PC-3 (cell line): ENCODE measurements around the gene PXK. TPM values are rescaled to one million over a fixed set of nuclear protein-coding genes. Genes with fewer than 3 reads are reported as not detected.
A peak's percentile ranks its signal among the peaks of the same experiment; 100 is the strongest.

Source experiments
- ATAC-seq: fragments of 200-7000 bp; cut with Tn5 transposase; 2 replicates; pipeline ENCODE4 v1.9.1; 2020; ENCODE audit warnings: mild to moderate bottlenecking, moderate library complexity
- BruUV-seq: library from RNA; stranded (reverse); fragments of 400-500 nt; replicated peaks from 2 replicates; lab custom pipeline; 2021; lab: Mats Ljungman, UMichigan
- CTCF ChIA-PET: fragments of 300-600 bp; sonication (Branson Sonifier 250); formaldehyde crosslinking; loops from one replicate; lab custom pipeline; 2022; ENCODE audit warnings: antibody characterized with exemption; lab: Charles Lee
- POLR2A ChIA-PET: fragments of 300-600 bp; sonication (Branson Sonifier 250); formaldehyde crosslinking; loops from one replicate; lab custom pipeline; 2022; ENCODE audit warnings: antibody characterized with exemption; ENCODE audit not compliant: unreplicated experiment; lab: Charles Lee
- DNase-seq: peaks from one replicate; pipeline ENCODE4 v3.0.0-alpha.2; 2015
- H2AFZ ChIP-seq: fragments of 300-600 bp; sonication (generic); 2 replicates; pipeline ENCODE4 v1.6.0; 2016; ENCODE audit warnings: antibody characterized with exemption, low read length
- H3F3A ChIP-seq: fragments of 300-600 bp; sonication (generic); one replicate; pipeline ENCODE4 v1.6.0; 2017; ENCODE audit warnings: antibody characterized with exemption, low read length, control low read depth, mild to moderate bottlenecking; ENCODE audit not compliant: unreplicated experiment
- H3K27ac ChIP-seq: fragments of 300-600 bp; sonication (generic); 2 replicates; pipeline ENCODE4 v1.5.1; 2016; ENCODE audit warnings: mild to moderate bottlenecking, low read length
- H3K27me3 ChIP-seq: fragments of 300-600 bp; sonication (generic); 2 replicates; pipeline ENCODE4 v1.6.1; 2016; ENCODE audit warnings: low read length, mixed read lengths
- H3K36me3 ChIP-seq: fragments of 300-600 bp; sonication (generic); 2 replicates; pipeline ENCODE4 v1.6.1; 2016; ENCODE audit warnings: low read depth, mixed run types, low read length, mixed read lengths
- H3K4me1 ChIP-seq: fragments of 300-600 bp; sonication (generic); 2 replicates; pipeline ENCODE4 v1.5.1; 2016; ENCODE audit warnings: low read length; ENCODE audit not compliant: insufficient read depth
- H3K4me2 ChIP-seq: fragments of 300-600 bp; sonication (generic); 2 replicates; pipeline ENCODE4 v1.6.0; 2016; ENCODE audit warnings: low read length
- H3K4me3 ChIP-seq: fragments of 300-600 bp; sonication (generic); 2 replicates; pipeline ENCODE4 v1.5.1; 2016; ENCODE audit warnings: mild to moderate bottlenecking, low read length, mixed read lengths
- H3K79me2 ChIP-seq: fragments of 300-600 bp; sonication (generic); 2 replicates; pipeline ENCODE4 v1.6.1; 2017; ENCODE audit warnings: low read length, mixed read lengths
- H3K9ac ChIP-seq: fragments of 300-600 bp; sonication (generic); 2 replicates; pipeline ENCODE4 v1.6.0; 2016; ENCODE audit warnings: mild to moderate bottlenecking, low read length
- H3K9me2 ChIP-seq: fragments of 300-600 bp; sonication (generic); replicated peaks from 2 replicates; pipeline ENCODE4 v1.6.1; 2016; ENCODE audit warnings: mixed run types, low read length, mixed read lengths
- H3K9me3 ChIP-seq: fragments of 300-600 bp; sonication (generic); 2 replicates; pipeline ENCODE4 v1.6.1; 2016; ENCODE audit warnings: low read length, mixed read lengths
- H4K20me1 ChIP-seq: fragments of 300-600 bp; sonication (generic); 2 replicates; pipeline ENCODE4 v1.6.1; 2016; ENCODE audit warnings: low read length, mixed read lengths
- EZH2 ChIP-seq: fragments of 300-600 bp; sonication (generic); IDR thresholded peaks from one replicate; pipeline ENCODE4 v1.6.1; 2017; ENCODE audit warnings: antibody characterized with exemption, mild to moderate bottlenecking, low read length; ENCODE audit not compliant: unreplicated experiment
- EZH2phosphoT487 ChIP-seq: fragments of 300-600 bp; sonication (generic); IDR thresholded peaks from 2 replicates; pipeline ENCODE4 v1.6.1; 2018; ENCODE audit warnings: mild to moderate bottlenecking, antibody characterized with exemption, low read length, borderline replicate concordance
- intact Hi-C: fragments of 100-400 bp; cut with micrococcal nuclease; formaldehyde crosslinking; loops from 2 replicates; pipeline ENCODE4 v1.9.0; 2023
- total RNA-seq: library from RNA; depleted of rRNA; stranded (reverse); fragments of >200 nt; gene quantifications from 2 replicates; pipeline ENCODE4 v1.2.3, GENCODE V29; 2014
- TF ChIP-seq, protein P1 (sequence below): fragments of 300-600 bp; sonication (generic); conservative IDR thresholded peaks from 2 replicates; pipeline ENCODE4 v1.5.1; 2017; ENCODE audit warnings: antibody characterized with exemption, low read depth, mild to moderate bottlenecking, low read length

The PXK gene
- total RNA-seq, 1 experiment from 2014 or later = 14.5 TPM

GRCh38 chr3:58334506-58334884 is 1.8 kb downstream of the PXK start:
- Histone ChIP-seq H3K9me3 (no peaks in the 10 kb centered on the region), H3K36me3 (no peaks in the 10 kb centered on the region), H3K4me2 (peak overlapping the region; percentile 92), H3K4me1 (peaks cover 36% of the 10 kb centered on the region), H3K27me3 (no peaks in the 10 kb centered on the region), H3K79me2 (peaks cover 22% of the 10 kb centered on the region), H3K9me2 (no peaks in the 10 kb centered on the region), H4K20me1 (no peaks in the 10 kb centered on the region), H3K9ac (peak overlapping the region; percentile 85), H2AFZ (no peak overlapping the region), H3K27ac (peak overlapping the region; percentile 91), H3K4me3 (peak overlapping the region; percentile 95), H3F3A (peaks cover 5% of the 10 kb centered on the region)
- ChIA-PET POLR2A (no interaction called here), CTCF (no interaction called here)
- intact Hi-C loops = no loop called here
- no peak for ATAC-seq
- TF ChIP-seq, protein P1, sequence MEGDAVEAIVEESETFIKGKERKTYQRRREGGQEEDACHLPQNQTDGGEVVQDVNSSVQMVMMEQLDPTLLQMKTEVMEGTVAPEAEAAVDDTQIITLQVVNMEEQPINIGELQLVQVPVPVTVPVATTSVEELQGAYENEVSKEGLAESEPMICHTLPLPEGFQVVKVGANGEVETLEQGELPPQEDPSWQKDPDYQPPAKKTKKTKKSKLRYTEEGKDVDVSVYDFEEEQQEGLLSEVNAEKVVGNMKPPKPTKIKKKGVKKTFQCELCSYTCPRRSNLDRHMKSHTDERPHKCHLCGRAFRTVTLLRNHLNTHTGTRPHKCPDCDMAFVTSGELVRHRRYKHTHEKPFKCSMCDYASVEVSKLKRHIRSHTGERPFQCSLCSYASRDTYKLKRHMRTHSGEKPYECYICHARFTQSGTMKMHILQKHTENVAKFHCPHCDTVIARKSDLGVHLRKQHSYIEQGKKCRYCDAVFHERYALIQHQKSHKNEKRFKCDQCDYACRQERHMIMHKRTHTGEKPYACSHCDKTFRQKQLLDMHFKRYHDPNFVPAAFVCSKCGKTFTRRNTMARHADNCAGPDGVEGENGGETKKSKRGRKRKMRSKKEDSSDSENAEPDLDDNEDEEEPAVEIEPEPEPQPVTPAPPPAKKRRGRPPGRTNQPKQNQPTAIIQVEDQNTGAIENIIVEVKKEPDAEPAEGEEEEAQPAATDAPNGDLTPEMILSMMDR = no peak
- TF ChIP-seq EZH2 = no peak
- no peak for TF ChIP-seq EZH2phosphoT487
- BruUV-seq = TSS peak; percentile 15
- DNase-seq = no peak

GRCh38 chr3:58335652-58335947 is 2.9 kb downstream of the PXK start:
- no TSS peak for BruUV-seq
- no peak for TF ChIP-seq EZH2
- TF ChIP-seq, protein P1 = no peak
- no peak for TF ChIP-seq EZH2phosphoT487
- ATAC-seq (no peak), DNase-seq (no peak)
- ChIA-PET CTCF (interaction anchor here (0.8 kb wide), 1 partner anchor 29 kb away, joined by 4 read pairs; the partner anchor contains the start of gene HTD2), POLR2A (interaction anchor here (0.6 to 0.7 kb wide), 3 partner anchors 31 to 107 kb away, joined by 3 to 5 read pairs (median 3); no protein-coding TSS in a partner anchor)
- no peaks in the 10 kb centered on the region for H3K27me3 ChIP-seq
- H3K9me2 ChIP-seq = no peaks in the 10 kb centered on the region
- peak overlapping the region; percentile 60 for H3K9ac ChIP-seq
- H3K27ac ChIP-seq = peak overlapping the region; percentile 91
- peaks cover 36% of the 10 kb centered on the region for H3K4me1 ChIP-seq
- H4K20me1 ChIP-seq = no peaks in the 10 kb centered on the region
- intact Hi-C loops = loop anchor here (1.0 kb wide), 1 partner anchor 49 kb away; no protein-coding TSS in a partner anchor
- H3K9me3 ChIP-seq = no peaks in the 10 kb centered on the region
- peak overlapping the region; percentile 23; the same call in 1 of the 2 replicates for H3K4me3 ChIP-seq
- H3K4me2 ChIP-seq = peak overlapping the region; percentile 92
- peaks cover 22% of the 10 kb centered on the region for H3K79me2 ChIP-seq
- H3F3A ChIP-seq = peaks cover 5% of the 10 kb centered on the region
- H2AFZ ChIP-seq = no peak overlapping the region
- no peaks in the 10 kb centered on the region for H3K36me3 ChIP-seq

- peak overlapping the region; percentile 68 for H3K27ac ChIP-seq
- H2AFZ ChIP-seq = no peak overlapping the region
- H3K4me2 ChIP-seq = peak overlapping the region; percentile 55
- no peaks in the 10 kb centered on the region for H3K36me3 ChIP-seq
- intact Hi-C loops = no loop called here
- TSS peak; percentile 9 for BruUV-seq
- H3K4me3 ChIP-seq = no peak overlapping the region
- TF ChIP-seq, protein P1 = no peak
- TF ChIP-seq EZH2 (no peak), EZH2phosphoT487 (no peak)
- H3K9me3 ChIP-seq = no peaks in the 10 kb centered on the region
- ChIA-PET CTCF (interaction anchor here (0.5 to 0.8 kb wide), 2 partner anchors 23 to 30 kb away, joined by 4 to 10 read pairs; partner anchors contain the start of gene HTD2), POLR2A (interaction anchor here (0.6 to 0.7 kb wide), 3 partner anchors 38 to 106 kb away, joined by 3 read pairs; no protein-coding TSS in a partner anchor)
- peak; percentile 83 for DNase-seq
- ATAC-seq = peak; percentile 16
- peaks cover 5% of the 10 kb centered on the region for H3F3A ChIP-seq
- no peak overlapping the region for H3K9ac ChIP-seq
- no peaks in the 10 kb centered on the region for H3K27me3 ChIP-seq
- no peaks in the 10 kb centered on the region for H3K9me2 ChIP-seq
- H3K4me1 ChIP-seq = peaks cover 43% of the 10 kb centered on the region
- H4K20me1 ChIP-seq = no peaks in the 10 kb centered on the region
- H3K79me2 ChIP-seq = peaks cover 22% of the 10 kb centered on the region
These were observed 3.6 kb downstream of the PXK start for GRCh38 chr3:58336135-58336882.
